NCI-H510A (cell line): Measurements from ENCODE around the gene PRKAG2.
"Not testable (repeated sequence)": the region's sequence is repeated elsewhere in the genome, so short reads cannot be mapped to it uniquely, and the experiment has no call there.

Experiments
- DNase-seq: peaks from one replicate; lab custom pipeline; 2025; lab: John Stamatoyannopoulos, UW

PRKAG2 gene

DNA sequence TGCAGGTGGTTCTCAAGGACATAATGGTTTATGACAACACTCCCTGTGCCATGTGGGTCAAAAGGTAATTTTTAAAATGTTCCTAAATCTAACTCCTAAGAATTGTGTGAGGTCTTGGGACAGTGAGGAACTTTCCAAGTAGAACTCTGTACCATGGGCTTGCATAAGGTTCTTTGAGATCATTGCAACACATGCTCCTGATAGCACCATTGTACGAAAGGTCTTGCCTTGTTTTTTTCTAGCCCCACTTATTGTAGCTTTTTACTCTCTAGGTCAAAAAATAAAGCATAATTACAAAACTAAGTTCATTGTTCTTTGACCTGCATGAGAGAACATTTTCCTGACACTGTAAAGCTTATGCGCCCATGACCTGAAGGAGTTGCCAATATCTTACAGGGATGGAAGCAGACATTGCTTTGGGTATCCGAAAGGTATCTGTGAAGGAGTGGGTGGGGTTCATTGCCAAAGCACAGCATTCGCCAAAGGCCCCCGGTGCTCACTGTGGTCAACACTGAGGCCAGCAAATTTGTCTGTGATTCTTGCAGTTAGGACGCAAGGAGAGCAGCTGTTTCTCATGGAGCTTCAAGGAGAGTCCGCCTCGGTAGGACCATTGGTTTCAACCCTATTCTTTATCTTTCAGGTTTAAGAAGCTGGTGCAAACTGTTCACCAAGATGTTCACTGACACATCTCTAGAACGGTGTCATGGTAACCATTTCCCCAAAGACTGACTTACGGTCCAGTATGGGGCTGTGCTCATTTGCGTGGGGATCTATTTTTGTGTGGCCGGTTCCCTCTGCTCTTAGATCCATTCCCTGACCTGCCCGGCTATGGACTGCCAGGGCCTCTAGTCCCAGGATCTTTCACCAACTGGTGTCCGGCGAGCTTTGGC lies 7.6 kb upstream of the PRKAG2 start:
- no peak for DNase-seq

GRCh38 chr7:151883857-151884256 lies 6.9 kb upstream of the PRKAG2 start:
- DNase-seq: no peak

- DNase-seq: no peak
Measured at GRCh38 chr7:151882734-151883133, 5.8 kb upstream of the PRKAG2 start.

DNA sequence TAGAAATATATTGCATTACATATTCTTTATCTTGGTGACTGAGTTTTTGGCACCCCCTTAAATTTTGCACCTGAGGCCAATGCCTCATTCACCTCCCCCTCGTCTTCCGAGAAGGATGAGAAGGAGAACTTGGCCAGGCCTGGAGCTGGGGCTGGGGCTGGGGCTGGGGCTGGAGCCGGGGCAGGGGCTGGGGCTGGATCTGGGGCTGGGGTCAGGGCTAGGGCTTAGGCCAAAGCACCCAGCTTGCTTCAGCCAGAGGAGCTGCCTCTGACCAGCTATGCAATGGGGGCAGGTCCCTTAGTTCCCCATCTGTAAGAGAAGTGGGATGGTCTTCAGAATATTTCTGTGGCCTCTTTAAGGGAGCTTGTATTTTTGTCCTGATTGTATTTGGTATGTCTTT lies 3.8 kb upstream of the PRKAG2 start:
- no peak for DNase-seq

DNA sequence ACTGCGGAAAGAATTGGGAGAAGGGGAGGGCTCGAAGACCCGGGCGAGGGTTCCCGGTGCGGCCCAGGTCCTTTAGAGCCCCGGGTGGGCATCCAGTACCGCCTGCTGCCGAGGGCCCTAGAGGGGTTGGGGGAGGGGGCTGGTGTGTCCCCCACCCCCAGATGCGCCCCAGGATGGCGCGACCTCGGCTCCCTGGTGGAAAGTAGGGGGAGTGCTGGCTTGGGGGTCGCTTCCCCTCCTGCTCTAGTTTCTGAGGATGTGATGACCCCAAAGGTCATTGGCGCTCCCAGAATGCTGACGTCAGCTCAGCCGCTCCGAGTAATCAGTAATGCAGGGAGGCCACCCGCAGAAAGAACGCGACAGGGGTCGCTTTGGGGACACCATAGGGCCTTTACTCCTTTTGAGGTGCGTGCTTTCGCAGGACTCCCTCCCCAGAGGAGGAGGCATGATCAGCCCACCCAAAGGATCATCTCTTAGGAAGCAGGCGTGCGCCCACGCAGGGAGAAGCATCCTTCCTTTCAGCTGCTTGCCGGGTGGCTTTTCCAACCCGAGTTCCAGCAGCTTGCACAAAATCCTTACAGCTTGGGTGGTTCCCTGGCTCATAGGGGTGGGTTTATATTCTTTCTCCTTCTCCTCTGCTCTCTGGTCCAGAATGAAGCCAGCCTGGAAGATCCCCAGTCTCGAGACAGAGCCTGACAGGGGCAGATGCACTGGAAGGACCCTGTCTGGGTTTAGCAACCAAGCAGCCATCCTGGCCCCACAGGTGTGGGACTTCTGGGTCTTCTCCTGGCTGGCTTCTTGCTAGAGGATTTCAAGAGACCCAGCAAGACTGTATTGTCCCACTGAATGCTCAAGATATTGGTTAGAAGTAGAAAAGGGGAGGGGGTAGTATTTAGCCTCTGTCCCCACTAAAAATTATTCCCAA lies 1.3 kb upstream of the PRKAG2 start:
- DNase-seq: no peak

- no peak for DNase-seq
Measured at GRCh38 chr7:151875942-151876898, 695 bp downstream of the PRKAG2 start.

DNA sequence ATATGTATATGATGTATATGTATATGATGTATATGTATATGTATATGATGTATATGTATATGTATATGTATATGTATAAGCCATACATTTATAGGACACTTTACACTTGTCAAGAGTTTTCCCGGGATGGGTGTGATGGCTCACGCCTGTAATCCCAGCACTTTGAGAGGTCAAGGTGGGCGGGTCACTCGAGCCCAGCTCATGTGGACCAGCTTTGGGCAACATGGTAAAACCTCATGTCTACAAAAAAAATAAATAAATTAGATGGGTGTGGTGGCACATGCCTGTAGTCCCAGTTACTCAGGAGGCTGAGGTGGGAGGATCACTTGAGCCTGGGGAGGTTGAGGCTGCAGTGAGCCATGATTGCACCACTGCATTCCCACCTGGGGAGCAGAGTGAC lies 2.4 kb downstream of the PRKAG2 start:
- not testable (repeated sequence) for DNase-seq

- DNase-seq: no peak
Measured at GRCh38 chr7:151873402-151873965, 3.4 kb downstream of the PRKAG2 start.

DNA sequence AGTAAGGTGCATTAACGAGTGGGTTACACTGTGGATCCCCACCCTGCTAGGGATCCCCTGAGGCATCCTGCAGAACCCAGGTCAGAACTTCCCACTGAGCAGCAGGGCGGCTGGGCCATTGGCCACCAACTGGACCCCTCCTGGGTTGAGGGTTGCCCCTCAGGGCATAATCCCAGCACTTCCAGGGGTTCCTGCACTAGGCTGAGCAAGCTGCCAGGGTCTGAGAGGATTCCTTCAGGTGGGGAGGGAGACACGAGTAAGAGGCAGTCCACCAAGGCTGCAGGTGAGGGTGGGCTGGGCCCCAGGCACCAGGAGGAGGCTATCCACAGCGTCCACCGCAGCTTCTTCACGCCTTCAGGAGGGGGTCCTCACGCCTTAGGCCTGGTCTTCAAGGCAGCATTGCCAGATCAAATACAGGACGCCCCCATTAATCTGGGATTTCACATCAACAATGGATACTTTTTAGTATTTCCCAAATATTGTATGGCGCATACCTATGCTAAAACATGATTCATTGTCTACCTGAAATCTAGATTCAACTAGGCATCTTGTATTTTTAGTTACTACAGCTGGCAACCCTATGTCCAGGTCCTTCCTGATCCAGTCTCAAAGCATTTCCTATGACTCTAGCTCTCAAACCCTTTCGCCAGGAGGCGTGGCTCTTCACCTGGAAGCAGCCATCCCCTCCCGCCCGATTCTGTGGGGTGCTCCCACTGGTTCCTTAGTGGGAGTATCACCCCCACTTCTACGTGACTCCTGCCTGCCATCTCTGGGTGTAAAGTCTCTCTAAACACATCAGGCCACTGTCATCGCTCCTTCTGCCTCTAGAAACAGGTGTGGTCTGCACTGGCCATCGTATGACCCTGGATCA lies 4.1 kb downstream of the PRKAG2 start:
- no peak for DNase-seq

GRCh38 chr7:151871904-151872303 lies 5.0 kb downstream of the PRKAG2 start:
- DNase-seq: no peak

- no peak for DNase-seq
Measured at GRCh38 chr7:151871189-151871735, 5.7 kb downstream of the PRKAG2 start.

DNA sequence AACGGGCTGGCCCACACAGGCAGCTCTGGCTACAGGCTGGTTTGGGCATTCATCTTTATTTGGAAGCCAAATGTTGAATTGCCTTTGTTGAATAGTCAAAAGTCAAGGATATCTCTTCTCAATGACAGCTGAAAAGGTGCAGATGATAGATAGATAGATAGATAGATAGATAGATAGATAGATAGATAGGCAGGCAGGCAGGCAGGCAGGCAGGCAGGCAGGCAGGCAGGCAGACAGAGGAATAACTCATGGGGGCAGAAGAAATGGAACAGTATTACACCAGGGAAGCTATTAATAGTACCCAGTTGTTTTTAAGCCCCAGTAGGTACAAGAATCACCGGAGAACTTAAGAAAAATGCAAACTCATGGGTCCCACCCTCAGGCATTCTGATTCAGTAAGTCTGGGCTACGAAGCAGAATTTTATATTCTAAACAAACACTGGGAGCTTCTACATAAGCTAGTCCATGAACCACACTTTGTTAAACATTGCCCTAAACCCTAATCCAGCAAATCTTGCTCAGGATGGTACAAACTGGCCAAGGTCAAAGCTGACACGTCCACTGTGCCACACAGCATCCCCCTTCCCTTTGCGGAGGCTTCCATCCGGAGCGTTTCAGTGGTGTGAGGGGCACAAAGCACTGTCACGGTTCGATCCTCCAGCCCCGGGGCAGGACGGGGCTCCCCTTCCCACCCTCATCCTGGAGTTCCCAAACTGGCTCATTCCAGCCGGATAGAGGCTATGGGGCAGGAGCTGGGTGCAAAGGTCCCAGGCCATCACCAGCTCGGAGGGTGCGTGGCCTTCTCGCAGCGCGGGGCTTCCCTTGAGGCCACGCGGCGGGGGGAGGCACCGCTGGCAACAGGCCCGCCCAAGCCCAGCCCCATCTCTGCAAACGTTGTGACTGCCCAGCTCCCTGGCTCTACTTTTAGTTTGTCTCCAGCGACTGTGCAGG lies 6.7 kb downstream of the PRKAG2 start:
- no peak for DNase-seq

- no peak for DNase-seq
Measured at GRCh38 chr7:151869455-151869854, 7.5 kb downstream of the PRKAG2 start.

GRCh38 chr7:151869109-151869428 lies 7.8 kb downstream of the PRKAG2 start:
- no peak for DNase-seq

- DNase-seq: peak; percentile 4
Measured at GRCh38 chr7:151868396-151869108, 8.4 kb downstream of the PRKAG2 start.

DNA sequence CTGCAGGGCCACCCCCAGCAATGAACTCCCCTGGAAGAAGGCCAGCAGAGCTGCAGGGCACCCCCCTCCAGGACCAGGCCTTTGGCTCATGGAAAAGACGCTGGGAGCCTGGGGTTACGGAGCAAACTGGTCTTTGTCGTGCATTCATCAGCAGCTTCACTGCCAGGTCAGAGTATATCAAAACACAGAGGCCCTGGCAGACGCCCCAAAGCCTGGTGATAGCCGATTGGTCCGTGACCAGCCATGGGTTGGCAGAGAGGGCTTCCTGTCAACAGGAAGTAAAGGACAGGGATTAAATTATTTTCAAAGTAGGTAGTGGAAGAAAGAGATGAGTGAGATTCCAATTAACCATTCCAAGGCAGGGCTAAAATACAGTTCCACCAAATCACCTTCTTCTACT lies 9.0 kb downstream of the PRKAG2 start:
- no peak for DNase-seq

DNA sequence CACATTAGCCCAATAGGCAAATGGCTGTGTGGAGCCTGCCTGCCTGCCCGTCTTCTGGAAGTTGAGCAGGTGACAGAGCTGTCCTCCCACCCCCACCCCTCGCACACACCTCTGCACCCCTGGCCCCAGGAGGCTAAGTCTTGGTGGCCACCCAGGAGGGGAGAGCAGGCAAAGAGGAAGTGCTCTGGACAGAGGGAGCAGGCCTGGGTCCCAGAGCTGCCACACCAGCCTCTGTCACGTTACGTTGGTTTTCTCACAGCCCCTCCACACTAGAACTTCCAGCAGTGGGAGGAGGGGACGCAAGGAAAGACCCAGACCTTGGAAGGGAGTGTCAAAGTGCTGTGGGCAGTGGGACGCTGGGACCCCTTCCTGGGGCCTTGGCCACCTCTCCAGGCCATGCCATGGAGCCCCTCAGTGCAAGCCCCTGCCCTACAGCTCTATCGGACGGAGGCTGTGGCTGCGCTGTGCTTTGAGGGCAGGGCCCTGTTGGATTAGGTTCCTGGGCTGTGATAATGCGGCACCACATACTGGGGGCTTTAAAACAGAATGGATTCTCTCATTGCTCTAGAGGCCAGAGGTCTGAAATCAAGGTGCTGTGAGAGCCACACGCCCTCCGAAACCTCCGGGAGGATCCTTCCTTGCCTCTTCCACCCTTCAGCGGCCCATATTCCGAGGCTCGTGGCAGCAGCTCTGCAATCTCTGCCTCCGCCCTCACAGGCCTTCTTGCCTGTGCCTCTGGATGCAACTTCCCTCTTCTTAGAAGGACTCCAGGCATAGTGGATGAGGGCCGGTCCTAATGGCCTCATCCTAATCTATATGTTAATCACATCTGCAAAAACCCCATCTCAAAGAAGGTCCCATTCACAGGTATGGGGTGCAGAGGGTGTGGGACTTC lies 9.9 kb downstream of the PRKAG2 start:
- no peak for DNase-seq
